ENCODE results near the gene CELSR3.

GRCh38 chr3:48633743-48634142, 28.9 kb downstream of the CELSR3 start:
- no peak for TF ChIP-seq CTCF (IDR thresholded peaks at IDR 0.05)
- no peak for TF ChIP-seq POLR2AphosphoS5 (IDR thresholded peaks at IDR 0.05)
- TF ChIP-seq POLR2A (IDR thresholded peaks at IDR 0.05; ENCODE audit: low read depth), result no peak
